ENCODE measurements around the gene ASTN2. TPM values are rescaled to one million over a fixed set of nuclear protein-coding genes. Genes with fewer than 3 reads are reported as not detected.

Gene ASTN2
- total RNA-seq, 1 donor from 2014 or later: 5.4 TPM

- intact Hi-C loops (cut with micrococcal nuclease): no loop called here
These were observed 915.4 kb downstream of the ASTN2 start for GRCh38 chr9:116499434-116499833.

- intact Hi-C loops (cut with micrococcal nuclease): no loop called here
These were observed 917.6 kb downstream of the ASTN2 start for GRCh38 chr9:116497095-116497890.

DNA sequence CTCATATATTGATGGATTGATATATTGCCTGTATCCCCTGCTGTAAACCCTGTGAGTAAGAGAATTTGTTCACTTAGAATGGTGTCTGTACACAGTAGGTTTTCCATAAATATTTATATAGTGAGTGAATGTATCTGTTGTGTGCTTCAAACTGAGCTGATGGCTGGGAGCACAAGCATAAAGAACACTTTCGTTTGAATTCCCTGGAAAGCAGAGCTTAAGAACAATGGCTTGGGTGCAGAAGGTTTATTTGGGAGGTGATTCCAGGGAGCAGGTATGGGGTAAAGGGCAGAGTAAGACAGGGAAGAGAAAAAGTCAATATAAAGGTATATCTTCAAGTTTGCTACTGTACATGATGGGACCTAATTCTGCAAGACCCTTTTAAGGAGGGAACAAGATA, 918.7 kb downstream of the ASTN2 start:
- intact Hi-C loops (cut with micrococcal nuclease): no loop called here

DNA sequence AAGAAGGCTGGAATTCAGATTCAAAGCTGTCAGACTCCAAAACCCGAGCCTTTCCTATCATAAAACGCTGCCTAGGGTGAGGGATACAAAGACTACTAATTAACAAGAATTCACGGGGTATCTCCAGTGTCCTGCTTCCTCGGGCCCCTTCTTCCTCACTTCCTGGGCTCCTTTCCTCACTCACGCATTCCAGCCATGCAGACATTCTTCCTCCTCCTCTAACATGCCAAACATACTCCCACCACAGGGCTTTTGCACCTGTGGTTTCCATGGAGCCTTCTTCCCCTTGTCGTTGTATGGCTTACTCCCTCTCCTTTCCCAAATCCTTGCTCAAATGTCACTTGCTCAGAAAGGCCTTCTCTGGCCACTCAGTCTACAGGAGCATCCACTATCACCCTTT, 919.1 kb downstream of the ASTN2 start:
- intact Hi-C loops (cut with micrococcal nuclease): loop anchor here (2.0 kb wide), 1 partner anchor 165 kb away; no protein-coding TSS in a partner anchor

GRCh38 chr9:116494815-116495634, 919.8 kb downstream of the ASTN2 start:
- intact Hi-C loops (cut with micrococcal nuclease): loop anchor here (2.0 kb wide), 1 partner anchor 166 kb away; no protein-coding TSS in a partner anchor

- intact Hi-C loops (cut with micrococcal nuclease): no loop called here
These were observed 921.5 kb downstream of the ASTN2 start for GRCh38 chr9:116493183-116493860.

DNA sequence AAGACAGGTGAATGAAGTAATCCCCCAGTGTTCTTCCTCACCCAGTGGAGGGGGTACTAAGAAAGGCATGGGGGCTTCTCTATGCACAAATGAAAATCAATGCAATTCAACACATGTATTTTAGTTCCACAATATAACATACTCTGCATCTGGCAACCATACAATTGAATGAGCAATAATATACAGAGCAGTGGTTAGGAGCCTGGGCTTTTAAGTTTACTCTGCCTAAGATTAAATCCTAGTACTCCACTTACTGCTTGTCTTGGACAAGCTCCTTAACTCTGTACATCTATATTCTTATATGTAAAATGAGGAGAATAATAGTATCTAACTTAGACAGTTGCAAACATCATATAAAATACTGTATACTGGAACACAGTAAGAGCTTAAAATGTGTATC, 923.2 kb downstream of the ASTN2 start:
- intact Hi-C loops (cut with micrococcal nuclease): no loop called here

GRCh38 chr9:116491219-116491618, 923.6 kb downstream of the ASTN2 start:
- intact Hi-C loops (cut with micrococcal nuclease): no loop called here

- intact Hi-C loops (cut with micrococcal nuclease): no loop called here
These were observed 924.5 kb downstream of the ASTN2 start for GRCh38 chr9:116490321-116490720.

DNA sequence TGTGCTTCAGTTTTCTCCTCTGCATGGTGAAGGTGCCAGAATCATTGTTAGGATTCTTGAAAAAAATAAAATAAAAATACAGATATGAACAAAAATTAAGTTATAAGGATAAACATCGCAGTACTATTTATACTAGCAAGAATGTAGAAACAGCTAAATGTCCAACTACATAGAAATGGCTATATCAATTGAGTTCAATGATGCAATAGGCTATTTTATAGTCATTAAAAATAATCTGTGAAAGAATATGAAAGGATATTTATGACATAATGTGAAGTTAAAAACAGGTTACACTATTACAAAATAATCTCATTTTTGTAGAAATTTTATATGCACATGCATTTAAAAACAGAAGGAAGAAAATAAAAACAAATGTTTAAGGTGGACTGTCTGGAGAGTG, 926.5 kb downstream of the ASTN2 start:
- intact Hi-C loops (cut with micrococcal nuclease): no loop called here

DNA sequence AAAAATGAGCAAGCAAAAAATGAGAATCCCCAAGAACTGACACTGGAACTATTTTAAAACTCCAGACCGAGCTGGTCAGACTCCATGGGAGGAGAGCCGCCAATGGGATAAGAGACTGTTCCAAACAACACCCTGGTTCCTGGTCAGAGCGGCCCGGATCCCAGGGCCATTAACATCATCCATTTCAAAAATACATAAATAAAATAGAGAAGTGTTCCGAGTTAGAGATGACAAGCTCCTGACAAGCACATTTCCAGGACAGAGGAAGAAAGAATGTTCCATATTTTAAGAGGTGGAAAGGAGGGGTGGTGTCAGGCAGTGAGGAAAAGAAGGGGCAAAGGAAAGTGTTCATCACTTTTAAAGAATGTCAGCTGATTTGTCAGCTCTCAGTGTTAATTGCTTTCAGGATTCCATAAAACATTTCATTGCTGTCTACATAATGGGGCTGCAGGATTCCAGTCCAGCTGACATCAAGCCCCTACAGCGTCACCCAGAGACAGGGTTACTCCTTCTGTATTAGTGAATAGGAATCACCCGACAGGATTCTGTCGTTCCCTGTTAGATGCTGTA, 930.3 kb downstream of the ASTN2 start:
- intact Hi-C loops (cut with micrococcal nuclease): no loop called here

GRCh38 chr9:116483622-116484491, 931.0 kb downstream of the ASTN2 start:
- intact Hi-C loops (cut with micrococcal nuclease): no loop called here

GRCh38 chr9:116482740-116483139, 932.1 kb downstream of the ASTN2 start:
- intact Hi-C loops (cut with micrococcal nuclease): no loop called here

GRCh38 chr9:116480700-116481099, 934.2 kb downstream of the ASTN2 start:
- intact Hi-C loops (cut with micrococcal nuclease): no loop called here

- intact Hi-C loops (cut with micrococcal nuclease): no loop called here
These were observed 934.9 kb downstream of the ASTN2 start for GRCh38 chr9:116479967-116480366.

DNA sequence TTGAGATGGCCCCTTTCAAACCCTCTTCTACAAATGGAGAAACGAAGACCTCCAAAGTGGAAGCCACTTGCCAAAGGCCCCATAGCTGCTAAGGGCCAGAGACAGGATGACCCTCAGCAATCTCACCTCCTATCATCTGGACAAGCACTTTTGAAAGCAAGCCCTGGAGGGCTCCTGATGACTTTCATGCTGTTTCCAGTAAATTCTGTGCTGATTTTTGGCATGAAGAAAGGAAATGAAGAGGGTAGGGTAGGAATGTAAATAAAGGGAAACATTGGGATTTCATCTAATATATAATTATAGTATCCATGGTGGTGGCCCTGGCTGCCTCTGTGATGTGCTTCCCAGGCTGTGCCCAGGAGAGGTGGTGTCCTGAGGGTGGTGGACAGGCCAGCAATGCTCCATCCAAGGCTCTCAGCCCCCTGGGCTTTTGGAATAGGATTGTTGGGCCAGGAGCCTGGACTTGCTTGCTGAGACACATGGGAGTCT, 935.8 kb downstream of the ASTN2 start:
- intact Hi-C loops (cut with micrococcal nuclease): no loop called here

GRCh38 chr9:116477584-116478141, 937.2 kb downstream of the ASTN2 start:
- intact Hi-C loops (cut with micrococcal nuclease): no loop called here

DNA sequence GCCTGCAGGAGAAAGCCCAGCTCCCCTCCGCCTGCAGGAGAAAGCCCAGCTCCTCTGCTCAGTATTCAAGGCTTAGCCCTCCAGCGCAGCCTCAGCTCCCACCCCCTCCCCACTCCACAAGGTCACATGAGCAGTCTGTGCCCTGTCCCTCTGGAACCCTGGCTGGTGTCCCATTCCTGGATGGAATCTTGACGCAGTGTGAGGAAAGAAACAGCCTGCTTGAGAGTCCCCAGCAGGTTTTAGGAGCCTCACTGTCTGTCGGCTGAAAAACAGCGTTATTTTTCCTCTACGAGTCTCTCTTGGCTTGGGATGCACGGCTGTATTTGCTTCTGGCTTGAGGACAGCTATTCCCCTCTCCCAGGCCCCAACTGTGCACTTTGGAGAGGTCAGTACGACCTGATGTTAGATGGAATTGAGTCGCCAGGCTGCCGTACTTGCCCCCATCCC, 937.9 kb downstream of the ASTN2 start:
- intact Hi-C loops (cut with micrococcal nuclease): no loop called here

- intact Hi-C loops (cut with micrococcal nuclease): no loop called here
These were observed 938.9 kb downstream of the ASTN2 start for GRCh38 chr9:116476002-116476401.

DNA sequence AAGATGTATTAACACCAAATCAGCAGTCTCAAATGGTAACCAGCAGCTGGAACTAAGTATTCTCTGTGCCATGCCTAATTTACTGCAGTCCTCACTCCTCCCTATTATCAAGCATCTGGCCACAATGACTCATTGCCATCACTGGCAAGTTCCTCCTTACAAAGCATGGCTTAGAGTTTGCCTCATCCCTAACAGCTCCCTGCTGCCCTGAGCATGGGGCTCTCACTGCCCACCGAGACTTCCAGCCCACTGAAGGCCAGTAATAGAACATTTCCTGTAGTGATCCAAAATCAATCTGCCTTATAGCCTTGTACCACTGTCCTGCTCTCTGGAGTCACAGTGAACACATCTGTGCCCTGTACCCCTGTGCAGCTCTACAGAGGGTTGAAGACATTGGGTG, 939.7 kb downstream of the ASTN2 start:
- intact Hi-C loops (cut with micrococcal nuclease): no loop called here
